SKM-1 treated with dmso at 0.1 percent for 144 hours (cell line): ENCODE measurements around the gene ZNF831.

Source experiments
- DNase-seq: peaks from one replicate; lab custom pipeline; 2025; ENCODE audit not compliant: unreplicated experiment; lab: John Stamatoyannopoulos, UW

Gene ZNF831

DNA sequence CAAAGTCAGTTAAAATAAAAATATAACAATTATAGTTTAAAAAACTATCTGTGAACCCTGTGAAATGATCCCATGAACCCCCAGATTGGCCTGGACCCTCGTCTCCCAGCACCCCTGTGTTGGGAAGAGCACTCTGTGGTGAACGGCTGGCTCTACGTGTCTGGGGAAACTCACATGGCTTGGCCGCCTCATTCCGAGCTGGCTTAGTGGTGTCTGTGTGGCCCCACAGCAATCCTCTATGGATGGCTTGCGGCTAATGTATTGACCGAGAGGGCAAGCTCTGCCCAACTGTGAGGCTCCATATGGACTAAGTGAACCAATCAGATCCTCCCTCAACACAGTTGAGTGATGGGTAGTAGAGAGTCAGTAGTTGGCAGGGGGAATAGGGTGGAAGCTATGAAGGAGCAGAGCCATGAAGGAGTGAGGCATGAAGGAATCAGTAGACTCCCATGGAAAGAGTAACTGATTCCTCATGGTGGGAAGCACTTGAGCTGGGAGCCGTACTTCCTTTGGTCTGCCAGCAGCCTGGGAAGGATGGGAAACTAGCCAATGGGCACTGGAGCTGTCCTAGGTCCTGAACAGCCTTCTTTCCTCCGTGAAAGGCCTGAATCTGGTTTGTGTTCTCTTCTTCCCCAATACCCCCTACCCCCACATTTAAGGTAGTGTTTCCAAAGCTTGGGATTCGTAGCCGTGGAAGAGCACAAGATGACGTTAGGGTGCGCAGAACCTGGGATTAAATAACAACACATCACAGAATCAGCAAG, 21.6 kb upstream of the ZNF831 start:
- no peak for DNase-seq

DNA sequence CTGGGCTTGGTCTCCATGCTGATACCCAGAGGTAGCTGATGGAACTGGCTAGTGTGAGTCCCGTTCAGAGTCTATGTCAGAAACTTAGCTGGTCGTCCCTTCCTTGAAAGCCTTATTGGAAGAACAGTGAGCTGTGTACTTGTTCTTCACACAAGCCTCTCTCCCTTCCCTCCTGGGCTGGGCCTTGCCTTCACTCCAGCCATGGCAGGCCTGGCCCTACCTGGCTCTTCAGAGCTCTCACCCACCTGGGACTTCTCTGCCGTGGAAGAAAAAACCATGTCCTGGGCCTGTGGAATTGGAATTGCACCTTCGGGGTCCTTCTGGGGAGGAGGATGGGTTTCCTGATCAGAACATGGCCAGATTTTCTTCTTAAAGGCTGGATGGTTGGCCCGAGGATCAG, 20.3 kb upstream of the ZNF831 start:
- no peak for DNase-seq

DNA sequence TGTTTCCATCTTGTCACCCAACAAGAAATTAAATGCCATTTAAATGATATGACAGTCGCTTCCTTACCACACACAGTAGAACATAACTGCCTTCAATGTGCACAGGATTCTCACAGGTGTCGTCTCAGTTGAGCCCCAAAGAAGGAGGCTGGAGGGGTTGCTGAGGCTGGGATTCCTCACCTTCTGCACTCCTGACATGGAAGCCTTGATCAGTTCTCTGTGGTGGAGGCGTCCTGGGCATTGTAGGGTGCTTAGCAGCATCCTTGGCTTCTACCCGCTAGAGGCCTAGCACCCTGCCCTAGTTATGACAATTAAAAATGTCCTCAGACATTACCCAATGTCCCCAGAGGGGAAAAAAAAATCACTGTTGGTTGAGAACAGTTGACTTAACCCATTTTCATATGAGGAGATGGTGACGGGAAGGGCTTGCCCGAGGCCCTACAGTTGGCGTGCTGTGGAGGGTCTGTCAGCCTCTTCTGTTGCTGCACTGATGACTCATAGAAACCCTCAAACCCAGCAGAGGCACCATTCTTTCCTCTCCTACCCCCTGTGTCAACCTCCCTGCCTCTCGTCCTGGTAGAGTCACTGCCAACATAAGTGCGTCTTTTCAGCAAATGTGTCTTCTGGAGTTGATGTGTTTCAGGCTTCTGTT, 19.3 kb upstream of the ZNF831 start:
- DNase-seq = no peak

DNA sequence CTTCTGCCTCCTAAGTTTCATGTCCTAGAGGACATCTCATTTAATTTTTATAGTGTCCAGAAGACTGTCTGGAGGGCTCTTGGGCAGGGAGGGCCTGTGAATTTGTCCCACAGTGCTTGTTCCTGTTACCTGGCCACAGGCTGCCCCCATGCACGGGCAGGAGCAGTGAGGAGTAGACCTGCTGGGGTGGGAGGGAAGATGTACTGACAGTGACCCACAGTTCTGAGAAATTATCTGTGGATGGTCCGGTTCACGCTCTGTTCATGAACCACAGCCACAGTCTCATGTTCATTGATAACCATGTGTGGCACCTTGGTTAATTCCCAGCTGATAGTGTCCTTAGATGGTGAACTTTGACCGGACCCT, 18.8 kb upstream of the ZNF831 start:
- no peak for DNase-seq

DNA sequence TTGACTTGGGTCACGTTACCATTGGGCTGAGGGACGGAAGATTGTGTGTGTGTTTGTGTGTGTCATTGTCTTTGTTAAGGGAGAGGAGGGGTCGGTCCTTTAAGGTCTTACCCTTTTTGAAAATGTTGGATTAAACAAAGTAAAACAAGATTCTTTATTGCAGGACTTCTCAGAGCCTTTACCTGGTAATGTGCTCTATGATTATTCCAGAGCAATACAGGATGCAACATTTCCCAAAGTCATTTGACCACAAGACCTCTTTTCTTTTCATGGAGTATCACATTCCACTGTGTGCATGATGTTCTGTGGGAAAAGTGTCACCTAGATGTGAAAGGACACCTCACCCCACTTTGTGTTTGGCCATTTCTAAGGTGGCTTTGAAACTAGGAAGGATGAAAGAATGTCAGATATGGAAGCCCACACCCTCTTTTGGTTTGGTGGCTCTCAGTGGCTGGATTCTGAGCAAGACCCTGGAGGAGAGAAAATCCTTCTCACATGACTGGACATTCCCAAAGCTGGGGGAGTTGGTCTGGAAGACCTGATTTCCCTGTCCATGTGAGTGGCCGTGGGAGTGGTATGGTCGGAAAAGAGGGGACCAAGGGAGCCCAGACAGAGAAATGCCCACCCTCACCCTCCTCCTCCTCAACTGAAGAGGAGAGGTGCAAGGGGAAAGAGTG, 18.2 kb upstream of the ZNF831 start:
- no peak for DNase-seq

DNA sequence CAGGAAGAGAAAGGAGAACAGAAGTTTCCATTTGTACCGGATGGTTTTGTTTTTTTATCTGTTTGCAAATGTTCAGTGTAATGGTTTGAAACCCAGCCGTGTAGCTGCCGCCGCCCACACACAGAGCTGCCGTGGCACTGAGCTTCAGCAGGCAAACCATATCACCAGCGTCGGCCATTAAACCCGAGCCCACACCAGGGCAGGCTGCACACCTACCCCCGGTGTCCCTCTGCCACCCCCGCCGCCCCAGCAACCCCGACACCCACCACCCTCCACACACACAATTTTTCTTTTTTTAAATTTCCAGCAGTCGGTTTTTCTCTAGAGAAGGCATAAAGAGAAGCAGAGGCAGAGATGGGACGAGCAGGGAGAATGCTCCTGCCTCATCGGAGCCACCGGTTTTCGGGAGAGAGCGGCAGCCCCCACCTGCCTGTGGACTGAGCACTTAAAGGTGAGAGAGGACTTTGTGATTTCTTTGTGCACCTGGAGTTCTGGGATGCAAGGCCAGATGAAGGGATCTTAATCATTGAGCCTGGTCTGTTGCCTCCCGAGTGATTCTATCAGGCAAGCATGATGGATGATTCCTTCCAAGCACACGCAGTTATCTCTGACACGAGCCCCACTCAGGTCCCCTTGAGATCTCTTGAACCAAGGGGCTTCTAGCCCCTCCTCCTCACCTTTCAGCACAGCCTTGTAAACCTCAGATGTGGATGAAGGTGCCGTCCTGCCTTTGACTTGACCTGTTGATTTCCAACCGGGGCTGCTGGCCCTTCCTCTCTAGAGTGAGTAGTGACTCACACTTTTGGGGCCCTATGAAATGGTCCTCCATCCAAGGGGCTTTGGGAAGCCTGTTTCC, 17.5 kb upstream of the ZNF831 start:
- DNase-seq = no peak

DNA sequence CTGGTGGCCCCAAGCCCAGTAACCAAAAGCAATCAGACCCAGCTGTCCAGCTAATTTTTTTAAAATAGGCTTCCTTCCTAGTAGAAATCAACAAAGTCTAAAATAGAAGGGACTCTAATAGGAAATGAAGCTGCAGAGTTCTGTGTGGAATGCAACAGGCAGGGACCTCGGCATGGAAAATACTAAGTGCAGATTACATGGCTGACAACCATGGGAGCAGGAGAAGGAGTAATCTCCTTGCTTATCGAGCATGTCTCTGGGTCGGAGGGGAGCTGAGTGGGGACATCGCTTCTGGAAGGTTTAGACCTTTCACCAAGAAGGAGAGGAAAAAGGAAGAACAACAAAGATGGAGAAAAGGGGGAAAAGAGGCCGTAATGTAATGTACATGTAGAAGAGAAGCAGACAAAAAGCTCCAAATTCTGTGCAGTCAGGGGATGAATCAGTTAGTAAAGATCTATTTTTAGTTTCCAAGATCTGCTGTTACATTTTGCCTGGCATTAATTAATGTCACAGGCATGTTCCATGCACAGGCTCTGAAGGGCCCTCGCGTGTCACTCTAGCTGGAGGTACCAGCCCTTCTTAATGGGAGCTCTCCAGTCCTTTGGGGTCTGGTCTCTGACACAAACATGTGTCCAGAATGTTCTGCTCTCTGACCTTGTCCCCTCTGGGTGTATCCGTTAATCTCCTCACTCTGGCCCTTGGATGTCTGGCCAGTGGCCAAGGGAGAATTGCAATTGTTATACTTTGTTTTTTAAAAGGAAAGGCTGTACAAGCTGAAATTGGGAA, 16.6 kb upstream of the ZNF831 start:
- DNase-seq = no peak

DNA sequence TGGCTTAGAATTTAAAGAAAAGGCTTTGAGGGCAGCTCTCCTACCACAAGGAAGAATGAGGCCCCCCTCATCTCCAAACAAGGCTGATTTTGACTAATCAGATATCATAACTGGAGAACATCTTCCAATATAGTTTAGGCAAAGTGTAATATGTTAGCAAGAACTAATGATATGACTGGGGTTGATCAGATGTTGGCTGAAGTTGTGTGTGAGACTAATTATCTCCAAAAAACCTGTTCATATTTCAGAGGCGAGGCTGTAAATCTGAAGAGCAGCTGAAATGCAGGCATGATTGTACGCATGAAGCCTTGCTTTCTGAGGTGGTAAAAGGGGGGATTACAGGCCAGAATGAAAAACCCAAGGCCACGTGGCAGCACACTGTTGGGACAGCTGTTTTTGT, 16.0 kb upstream of the ZNF831 start:
- DNase-seq = no peak

DNA sequence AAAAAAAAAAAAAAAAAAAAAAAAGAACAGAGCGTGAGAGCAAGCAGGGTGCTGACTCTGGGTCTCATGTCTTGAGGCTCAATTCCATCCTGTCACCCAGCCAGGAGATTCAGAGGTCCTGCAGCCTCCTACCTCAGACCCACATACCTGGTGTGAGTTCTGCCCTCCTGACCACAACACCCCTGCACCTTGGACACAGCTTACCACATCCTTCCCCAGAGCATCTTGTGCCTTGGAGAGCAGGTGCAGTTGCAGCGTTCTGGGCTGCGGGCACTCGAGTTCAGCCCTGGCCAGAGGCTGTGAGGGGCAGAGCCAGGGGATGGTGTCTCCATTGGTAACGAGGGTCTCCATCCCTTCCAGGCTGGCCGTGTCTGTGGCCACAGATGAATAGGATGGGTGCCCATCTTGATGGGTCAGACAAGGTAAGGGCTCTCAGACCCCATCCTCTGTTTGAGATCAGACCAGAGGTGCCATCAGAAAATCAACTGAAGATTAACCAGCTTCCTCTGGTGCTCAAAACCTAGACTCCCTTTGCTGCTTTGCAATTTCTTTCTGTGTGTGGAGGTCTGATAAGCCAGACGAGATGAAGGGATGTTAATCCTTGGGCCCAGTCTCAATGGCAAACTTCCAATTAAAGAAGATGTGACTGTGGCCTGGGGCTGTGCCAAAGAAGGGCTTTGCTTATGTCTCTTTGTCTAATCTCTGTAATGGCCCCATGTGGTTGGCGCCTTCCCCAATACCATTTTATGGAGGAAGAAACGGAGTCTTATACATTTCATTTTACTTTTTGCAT, 14.7 kb upstream of the ZNF831 start:
- no peak for DNase-seq

DNA sequence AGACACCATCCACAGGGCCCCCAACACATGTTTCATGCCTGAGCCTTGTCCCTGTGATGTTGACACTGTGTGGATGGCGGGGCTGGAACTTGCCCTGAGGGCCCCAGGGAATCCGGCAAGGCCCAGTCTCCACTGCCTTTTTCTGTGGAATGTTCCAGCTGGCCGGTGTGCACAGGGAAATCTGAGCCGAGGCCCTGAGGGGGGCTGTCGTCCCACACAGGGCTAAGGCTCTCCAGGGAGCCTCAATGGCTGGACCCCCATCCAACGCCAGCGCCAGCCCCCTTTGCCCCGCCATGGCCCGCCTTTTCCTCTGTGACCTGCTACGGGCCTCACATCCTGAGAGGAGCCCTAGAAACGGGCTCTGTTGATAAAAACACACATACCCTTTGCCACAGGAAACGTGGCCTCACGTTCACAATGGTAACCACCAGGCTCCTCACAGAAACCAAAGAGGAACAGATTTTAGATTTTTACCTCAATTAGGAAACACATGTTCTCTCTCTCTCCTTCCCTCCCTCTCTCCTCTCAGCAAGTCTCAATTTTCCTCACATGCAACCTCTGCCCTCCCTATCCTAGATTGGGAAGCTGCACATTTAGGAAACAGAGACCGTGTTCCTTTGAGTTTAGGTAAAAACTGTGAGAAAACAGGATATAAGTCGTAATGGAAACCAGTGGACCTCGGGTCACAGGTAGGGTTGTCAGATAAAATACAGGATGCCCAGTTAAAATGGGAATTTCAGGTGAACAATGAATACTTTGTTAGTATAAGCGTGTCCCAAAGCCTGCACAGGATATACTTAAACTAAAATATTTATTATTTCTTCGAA, 13.7 kb upstream of the ZNF831 start:
- DNase-seq = peak; percentile 37

DNA sequence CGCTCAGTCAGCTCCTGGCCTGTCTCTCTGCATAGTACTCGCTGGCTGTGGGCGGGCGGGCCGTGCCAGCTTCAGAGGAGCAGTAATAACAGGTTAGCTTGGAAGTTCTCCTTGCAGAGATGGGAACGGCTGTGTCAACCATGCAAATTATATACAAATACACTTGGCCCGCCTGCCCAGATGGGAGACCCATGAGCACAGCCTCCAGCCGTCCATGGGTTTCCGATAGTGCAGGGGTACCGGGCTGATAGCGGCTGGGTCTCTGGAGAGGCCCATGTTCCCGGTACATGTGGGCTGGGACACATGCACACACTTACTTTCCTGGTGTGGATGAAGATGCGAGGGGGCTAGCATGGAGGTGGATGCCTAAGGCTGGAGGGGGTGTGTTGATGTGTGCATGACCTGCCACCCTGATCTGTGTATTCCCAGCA, 12.8 kb upstream of the ZNF831 start:
- no peak for DNase-seq

DNA sequence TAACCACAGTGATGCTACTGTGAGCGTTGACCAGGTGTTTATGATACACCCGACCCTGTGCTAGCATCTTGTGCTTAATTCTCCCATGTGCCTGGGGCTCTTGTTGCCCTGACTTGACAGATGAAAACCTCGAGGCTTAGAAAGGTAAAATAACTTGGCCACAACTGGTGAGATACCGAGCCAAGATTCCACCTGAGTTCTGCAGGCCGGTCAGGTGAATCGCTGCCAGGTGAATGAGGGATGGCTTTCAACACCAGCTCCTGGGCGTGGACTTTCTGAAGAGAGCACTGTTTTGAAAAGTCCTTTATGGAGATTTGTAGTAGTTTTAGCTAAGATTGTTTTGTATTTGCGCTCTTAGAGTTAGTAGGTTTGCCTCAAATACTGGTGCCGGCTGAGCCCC, 12.2 kb upstream of the ZNF831 start:
- DNase-seq = no peak

DNA sequence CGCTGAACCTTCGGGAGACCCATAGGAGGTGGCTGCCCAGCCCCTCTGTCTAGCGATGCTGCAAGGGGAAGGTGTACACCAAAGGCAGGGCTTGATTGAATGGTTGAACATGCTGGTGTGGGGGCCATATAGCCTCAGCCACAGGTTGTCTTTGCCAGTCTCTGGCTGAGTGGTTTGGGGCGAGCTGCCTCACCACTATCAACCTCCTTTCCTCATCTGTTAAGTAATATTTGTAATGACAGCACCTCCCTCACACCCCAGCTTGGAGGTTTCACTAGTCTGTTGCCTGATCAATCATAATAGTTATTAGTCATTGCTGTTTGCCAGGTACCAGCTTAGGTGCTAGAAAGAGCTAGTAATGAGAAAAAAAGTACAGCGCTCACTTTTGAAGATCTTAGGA, 11.8 kb upstream of the ZNF831 start:
- DNase-seq = no peak

DNA sequence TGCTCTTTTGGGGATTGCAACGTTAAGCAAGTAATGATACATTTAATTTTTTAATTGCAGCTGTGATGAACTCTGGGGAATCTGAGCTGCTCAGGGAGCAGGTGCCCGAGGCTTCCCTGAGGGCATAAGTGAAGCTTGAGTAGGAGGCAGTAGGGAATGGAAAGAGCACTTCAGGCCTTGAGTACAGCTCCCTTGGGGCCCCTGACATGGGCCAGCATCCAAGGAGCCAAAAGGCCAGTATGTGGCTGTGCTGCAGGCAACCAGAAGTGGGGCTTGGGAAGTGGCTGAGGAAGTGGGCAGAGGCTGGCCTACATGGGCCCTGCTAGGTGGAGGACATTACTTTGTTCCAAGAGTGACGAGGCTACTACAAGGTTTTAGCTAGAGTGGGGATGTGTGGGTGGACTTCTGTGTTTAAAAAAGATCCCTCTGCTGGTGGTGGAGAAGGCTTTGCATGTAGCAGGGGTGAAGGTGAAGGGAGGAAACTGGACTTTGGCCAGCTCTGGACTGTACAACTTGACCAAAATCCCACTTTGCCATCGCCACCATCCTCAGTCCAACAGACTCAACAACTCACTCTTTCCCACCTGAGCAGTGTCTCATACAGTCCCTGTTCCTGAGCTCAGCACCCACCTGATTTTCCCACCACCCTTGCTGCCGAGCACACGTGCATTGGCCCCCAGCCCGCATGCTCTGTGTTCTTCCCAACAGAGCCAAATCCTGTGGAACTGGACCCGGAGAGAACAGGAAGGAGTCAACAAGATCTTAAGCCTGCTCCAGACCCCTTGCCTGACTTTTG, 10.9 kb upstream of the ZNF831 start:
- no peak for DNase-seq

DNA sequence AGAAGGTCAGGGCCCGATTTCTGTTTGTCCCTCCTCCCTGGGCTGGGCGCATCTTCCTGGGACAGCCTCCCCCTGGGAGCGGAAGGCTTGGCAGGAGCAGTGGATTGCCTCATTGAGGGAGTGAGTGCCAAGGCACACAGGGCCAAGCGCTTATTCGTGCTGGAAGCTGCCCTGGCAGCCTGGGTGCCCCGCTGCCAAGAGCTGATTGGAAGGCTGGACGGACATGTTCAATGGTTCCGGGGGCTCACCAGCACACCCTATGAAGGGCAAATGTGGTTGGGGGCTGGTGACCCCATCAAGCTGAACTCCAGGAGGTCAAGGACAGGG, 10.3 kb upstream of the ZNF831 start:
- DNase-seq = no peak

DNA sequence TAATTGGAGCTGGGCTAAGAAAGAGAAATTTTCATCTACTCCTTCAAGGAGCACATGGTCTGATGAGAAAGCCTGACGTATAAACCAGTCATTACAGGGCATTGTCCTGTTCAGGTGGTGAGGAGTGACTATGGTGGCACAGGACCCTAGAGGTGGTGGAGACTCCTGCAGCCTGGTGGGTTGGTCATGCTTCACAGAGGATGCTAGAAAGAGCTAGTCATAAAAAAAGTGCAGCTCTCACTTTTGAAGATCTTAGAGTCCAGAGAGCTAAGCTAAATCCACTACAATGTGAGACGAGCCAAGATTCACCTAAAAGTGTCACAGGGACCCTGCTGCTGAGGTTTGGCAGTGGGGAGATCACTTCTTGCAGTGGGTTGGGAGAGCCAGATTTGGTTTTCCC, 9.8 kb upstream of the ZNF831 start:
- DNase-seq = no peak

DNA sequence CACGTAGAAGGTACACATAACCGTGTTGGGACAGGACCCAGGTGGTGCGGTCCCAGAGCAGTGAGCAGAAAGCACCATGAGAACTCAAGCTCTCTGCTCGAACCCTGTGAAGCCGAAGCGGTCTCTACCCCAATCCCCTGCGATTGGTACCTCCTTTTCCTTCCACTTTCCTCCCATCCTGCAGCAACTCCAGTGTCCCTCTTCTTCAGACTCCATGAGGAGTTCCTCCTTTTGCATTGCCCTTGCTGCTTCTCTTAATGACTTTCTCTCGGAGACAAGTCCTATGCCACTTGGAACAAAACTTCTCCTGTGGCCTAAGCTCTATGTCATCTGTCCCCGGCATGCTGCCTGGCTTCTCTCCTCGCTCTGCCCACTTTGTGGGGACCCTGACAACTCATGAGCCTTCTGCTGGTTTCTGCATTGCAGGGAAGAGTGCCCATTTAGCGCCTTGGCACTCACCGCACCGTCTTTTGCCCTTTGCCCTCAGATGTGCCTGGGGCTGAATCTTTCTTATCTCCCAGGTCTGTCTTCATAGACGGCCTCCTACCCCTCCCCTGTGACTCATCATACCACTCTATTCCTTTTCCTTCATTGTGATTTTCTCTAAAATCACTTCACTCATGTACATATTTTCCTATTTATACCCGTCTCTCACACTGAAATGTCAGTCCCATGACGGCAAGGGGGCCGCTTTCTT, 9.2 kb upstream of the ZNF831 start:
- no peak for DNase-seq

DNA sequence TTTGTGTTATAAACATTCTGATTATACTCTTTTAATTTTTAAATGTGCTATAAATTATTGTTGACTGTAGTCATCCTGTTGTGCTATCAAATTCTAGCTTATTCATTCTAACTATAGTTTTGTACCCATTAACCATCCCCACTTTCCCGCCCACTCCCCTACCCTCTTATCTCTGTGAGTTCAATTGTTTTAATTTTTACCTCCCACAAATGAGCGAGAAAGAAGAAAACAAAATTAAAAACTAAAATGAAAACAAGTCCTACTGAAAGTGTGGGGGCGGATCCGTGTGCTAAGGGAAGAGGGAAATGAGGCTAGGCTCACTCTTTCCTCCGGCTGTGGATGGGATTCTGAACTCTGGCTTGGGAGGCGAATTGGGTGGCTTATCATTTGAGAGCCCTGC, 6.6 kb upstream of the ZNF831 start:
- no peak for DNase-seq
